ENCODE data around the gene NR1D1. TPM values are rescaled to one million over a fixed set of nuclear protein-coding genes. Genes with fewer than 3 reads are reported as not detected.
"Not testable (repeated sequence)": the region's sequence is repeated elsewhere in the genome, so short reads cannot be mapped to it uniquely, and the experiment has no call there.

Gene NR1D1
- total RNA-seq: 9.5 and 10.8 TPM in 2 replicates
- polyA plus RNA-seq (2012): 12.4 TPM

GRCh38 chr17:40100419-40100668, at the start of gene NR1D1:
TSS of gene NR1D1 (minus strand) at chr17:40100589. CDS start at chr17:40100094, 495 bp downstream.
- no peak for DNase-seq (ENCODE audit: low read depth)

DNA sequence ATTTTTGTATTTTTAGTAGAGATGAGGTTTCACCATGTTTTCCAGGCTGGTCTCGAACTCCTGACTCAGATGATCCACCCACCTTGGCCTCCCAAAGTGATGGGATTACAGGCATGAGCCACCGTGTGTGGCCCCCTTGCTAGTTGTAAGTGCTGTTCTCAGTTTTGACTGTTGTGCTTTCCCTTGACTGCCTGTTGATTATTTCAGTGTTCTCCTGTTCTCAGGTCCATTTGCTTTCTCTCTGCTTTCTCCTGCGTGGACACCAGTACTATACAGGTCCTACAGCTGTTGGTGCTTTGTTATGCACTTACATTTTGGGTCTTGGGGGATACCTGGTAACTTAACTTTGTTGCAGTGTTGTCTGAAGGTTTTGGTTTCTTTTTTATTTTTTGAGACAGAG, 48.1 kb upstream of the NR1D1 start:
- no peak for DNase-seq (ENCODE audit: low read depth)

DNA sequence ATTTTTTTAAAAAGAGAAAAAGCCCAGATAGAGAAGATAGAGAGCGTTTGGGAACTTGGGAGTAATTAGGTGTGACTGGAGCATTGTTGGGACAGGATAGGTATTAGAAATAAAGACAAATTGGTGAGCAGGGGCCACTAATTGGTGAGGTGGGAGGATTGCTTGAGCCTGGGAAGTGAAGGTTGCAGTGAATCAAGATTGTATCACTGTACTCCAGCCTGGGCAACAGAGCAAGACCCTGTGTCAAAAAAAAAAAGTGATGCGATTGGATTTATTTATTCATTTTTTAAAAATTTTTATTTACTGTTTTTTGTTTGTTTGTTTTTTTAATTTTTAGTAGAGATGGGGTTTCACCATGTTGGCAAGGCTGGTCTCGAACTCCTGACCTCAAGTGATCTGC, 45.1 kb upstream of the NR1D1 start:
- no peak for DNase-seq (ENCODE audit: low read depth)

- not testable (repeated sequence) for DNase-seq (ENCODE audit: low read depth)
Measured at GRCh38 chr17:40143166-40143565, 42.8 kb upstream of the NR1D1 start.

GRCh38 chr17:40139566-40140058, 39.2 kb upstream of the NR1D1 start:
- DNase-seq (ENCODE audit: low read depth): no peak

- DNase-seq (ENCODE audit: low read depth): no peak
Measured at GRCh38 chr17:40135817-40136216, 35.4 kb upstream of the NR1D1 start.

DNA sequence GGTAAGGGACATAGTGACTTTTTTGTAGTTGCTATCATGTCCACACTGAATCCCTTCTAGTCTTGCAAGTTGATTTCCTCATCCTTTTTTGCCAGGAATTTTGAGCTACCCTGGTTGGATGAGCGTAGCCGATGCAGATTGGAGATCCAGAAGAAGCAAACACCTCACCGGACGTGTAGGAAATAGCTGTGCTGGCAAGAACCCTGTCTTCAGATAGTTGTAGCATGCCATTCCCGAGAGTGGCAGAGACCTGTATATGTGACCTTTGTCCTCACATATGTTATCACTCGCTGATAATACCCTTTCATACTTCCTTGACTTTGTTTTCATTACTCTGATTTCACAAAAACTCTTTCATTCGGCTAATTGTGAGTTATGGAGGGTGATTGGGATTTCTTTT, 33.8 kb upstream of the NR1D1 start:
- DNase-seq (ENCODE audit: low read depth): no peak

DNA sequence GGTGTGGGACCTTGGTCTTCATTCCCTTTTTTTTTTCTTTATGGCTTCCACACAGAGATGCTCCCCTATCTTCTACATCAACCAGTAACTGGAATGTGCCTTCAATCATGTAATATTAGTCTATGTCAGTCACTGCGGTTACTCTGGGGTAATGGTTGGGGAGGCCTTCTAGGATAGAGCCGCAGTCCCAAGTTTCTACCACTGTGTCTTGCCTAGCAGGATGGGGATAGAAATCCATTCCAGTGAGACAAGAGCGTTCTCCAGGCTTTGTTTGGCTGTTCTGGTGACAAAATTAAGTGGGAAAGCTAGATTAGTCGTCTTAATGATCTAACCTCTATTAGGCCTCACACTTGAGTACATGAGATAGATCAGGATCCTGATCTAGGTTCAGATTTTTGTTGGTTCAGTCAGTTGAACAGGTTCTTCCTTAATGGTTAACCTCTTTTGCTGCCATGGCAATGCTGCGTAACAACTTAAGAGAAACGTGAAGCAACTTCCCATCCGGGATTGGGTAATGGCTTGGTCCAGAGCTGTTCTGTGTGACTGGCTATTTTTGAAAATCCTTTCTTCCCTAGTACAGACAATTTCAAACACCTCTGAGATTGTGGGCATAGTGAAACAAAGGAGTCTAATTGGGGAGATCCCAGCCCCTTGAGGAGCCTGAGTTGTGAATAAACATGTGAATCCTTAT, 30.1 kb upstream of the NR1D1 start:
- no peak for DNase-seq (ENCODE audit: low read depth)

DNA sequence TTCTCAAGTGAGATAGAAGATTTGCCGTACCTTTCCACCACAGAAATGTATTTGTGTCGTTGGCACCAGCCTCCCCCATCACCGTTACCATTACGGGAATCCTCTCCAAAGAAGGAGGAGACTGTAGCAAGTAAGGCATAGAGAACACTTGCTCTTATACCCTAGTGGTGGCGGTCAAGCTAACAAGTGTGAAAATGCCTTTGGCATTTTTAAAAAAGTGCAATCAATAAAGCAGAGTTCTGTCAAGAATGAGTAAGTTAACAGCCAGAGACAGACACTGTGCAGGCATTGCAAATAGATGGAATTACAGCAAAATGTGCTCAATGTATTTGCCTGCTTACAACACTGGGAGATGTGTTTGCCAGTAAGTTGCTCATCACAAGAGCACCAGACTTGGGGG, 29.1 kb upstream of the NR1D1 start:
- DNase-seq (ENCODE audit: low read depth): no peak

DNA sequence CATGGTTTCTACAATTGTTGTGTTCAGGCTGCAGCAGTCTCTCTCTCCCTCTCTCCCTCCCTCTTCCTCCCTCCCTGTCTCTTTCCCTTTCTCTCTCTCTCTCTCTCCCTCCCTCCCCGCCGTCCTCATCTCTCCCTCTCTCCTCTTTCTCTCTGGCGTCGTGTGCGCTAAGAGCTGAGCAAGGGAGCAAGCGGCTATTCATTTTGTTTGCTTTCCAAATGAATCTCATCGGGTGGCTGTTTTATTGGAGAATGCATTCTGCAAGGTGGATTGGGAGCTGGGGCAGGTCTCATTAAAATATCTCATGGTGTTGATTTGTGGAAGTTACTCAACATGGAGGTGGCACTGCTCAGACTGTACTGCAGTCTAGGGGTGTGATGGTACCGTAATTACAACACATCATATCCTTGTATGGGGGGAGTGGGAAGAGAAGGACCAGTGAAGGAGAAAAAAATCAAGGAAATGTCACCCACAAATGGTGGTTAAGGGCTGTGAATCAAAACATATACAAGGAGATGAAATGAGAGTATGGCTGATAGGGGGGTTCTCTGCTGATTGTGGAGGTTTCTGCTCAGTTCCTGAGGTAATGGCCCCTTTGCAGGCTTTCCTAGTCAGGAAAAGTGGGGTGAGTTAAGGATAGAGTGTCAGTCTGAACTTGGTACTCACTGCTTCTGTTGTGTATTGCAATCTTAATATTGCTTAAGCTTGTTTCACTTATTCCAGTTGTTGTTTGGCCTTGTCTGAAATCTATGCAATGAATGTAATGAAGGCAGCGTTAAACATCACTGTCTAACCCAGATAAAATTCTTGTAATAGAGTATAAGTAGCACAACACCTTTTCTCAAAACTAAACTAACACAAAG, 24.1 kb upstream of the NR1D1 start:
- peak; percentile 55 for DNase-seq (ENCODE audit: low read depth)

GRCh38 chr17:40123811-40124114, 23.4 kb upstream of the NR1D1 start:
- DNase-seq (ENCODE audit: low read depth): no peak

DNA sequence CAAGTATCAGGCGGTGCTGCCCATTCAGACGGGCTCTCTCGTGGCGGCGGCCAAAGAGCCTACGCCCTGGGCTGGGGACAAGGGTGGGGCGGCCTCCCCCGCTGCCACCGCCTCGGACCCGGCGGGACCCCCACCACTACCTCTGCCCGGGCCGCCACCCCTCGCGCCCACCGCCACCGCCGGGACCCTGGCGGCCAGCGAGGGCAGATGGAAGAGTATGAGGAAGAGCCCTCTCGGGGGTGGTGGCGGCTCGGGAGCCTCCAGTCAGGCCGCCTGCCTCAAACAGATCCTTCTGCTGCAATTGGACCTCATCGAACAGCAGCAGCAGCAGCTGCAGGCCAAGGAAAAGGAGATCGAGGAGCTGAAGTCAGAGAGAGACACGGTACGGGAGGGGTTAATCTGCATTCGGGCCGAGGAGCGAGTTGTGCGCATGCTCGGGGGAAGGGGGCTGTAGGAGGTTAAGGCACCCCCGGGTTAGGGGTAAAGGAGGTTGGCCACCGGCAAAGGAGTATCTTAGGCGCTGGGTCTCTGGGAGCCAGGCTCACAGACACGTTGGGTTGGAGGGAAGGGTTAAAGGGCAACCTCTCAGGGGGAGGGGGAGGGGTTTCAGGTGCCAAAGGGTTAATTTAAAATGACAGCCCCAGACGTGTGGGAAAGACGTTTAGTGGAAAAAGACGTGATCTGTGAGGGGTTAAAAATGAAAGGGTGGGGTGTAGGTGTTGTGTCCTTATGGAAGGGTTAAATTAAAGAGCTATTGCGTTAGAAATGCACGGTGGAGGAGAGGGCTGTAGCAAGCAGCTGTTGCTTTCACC, 22.8 kb upstream of the NR1D1 start:
- DNase-seq (ENCODE audit: low read depth): peak; percentile 72

- peak; percentile 52 for DNase-seq (ENCODE audit: low read depth)
Measured at GRCh38 chr17:40122136-40122998, 22.0 kb upstream of the NR1D1 start.

DNA sequence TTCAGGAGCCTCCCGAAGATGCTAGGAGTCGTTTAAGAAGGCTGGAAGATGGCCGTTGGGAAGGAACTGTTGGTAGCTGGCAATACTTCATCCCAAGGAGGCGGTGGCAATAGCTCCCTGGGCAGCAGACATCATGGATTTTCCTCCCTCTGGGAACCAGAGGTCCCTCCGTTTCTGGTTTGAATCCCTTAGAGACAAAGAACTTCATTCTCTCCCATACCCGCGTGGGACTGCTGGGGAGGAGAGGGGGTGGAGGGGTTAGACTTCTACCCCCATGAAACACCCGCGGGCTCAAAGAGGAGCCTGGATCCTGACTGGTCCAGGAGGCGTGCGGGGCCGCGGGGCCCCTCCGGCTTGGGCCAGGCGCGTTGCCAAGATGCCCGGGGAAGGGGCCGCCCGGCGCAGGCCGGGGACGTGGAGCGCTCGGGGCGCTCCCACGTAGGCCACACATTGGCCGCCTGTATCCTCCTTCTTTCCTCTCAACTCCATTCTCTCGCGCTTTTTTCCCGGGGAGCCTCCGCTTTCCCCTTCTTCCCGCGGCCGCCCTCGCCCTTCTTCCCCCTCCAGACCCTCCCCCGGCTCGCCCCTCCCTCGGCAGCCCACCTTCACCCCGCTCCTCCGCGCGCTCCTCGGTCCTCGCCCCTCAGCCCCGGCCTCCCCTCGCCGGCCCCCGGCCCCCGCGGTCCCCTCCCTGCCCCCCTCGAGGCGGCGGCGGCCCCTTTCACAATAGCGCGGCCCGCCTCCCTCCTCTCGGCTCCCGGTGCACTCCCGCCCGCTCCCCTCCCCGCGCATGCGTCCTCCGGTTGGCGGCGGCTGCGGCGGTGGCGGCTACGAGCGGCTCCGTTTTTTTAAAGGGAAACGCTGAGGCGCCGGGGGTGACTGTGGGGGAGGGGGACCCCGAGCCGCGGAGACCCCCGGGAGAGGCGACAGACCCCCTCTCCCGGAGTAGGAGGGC, 21.1 kb upstream of the NR1D1 start, which contains the start of gene MSL1:
Gene MSL1 (plus strand): TSS at position 791 of the 955 bp plus-strand sequence. CDS start 642 bp downstream, outside the sequence.
- DNase-seq (ENCODE audit: low read depth): peak; percentile 89

- no peak for DNase-seq (ENCODE audit: low read depth)
Measured at GRCh38 chr17:40115101-40115436, 14.7 kb upstream of the NR1D1 start.

DNA sequence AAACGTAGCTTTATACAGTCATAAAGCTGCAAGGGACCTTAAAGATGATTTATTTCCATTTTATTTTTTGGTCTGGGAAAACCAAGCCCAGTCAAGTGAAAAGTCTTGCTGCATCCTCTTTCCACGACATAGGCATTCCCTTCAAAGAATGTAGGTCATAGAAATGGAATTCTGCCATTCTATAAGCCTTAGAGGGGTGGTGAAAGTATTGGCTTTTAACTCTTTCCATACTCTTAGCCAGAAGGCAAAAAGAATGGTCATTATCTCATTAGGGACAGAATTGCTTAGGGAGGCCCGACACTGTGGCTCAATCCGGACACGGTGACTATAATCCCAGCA, 13.5 kb upstream of the NR1D1 start:
- DNase-seq (ENCODE audit: low read depth): no peak

GRCh38 chr17:40113110-40113906, 12.9 kb upstream of the NR1D1 start:
- peak; percentile 98 for DNase-seq (ENCODE audit: low read depth)

GRCh38 chr17:40112718-40113109, 12.3 kb upstream of the NR1D1 start:
- no peak for DNase-seq (ENCODE audit: low read depth)

GRCh38 chr17:40112191-40112711, 11.9 kb upstream of the NR1D1 start:
- no peak for DNase-seq (ENCODE audit: low read depth)

Data from myocyte (in vitro differentiated cells).